Liver (tissue), 9 donors: ENCODE data around the gene IL31RA. TPM values are rescaled to one million over a fixed set of nuclear protein-coding genes. Genes with fewer than 3 reads are reported as not detected.

Experiments used
- DNase-seq: peaks from one replicate; pipeline ENCODE4 v3.0.0-alpha.2; 2017; ENCODE audit warnings: low spot score
- H3K27ac ChIP-seq, 2 donors: one replicate each; pipeline ENCODE4 v1.7.0; 2013; ENCODE audit warnings: inconsistent platforms in 2 of 2, low read length in 2 of 2, control low read depth in 1 of 2, low read depth in 1 of 2, mild to moderate bottlenecking in 1 of 2
- H3K27me3 ChIP-seq, 4 donors: one replicate each; pipeline versions ENCODE4 v1.6.1 to v1.7.0; 2013; ENCODE audit warnings: low read length in 3 of 4, inconsistent platforms in 1 of 4, mild to moderate bottlenecking in 1 of 4, moderate library complexity in 1 of 4; ENCODE audit not compliant: control insufficient read depth in 4 of 4, insufficient read depth in 4 of 4
- H3K36me3 ChIP-seq, 4 donors: one replicate each; pipeline versions ENCODE4 v1.6.1 to v1.7.0; 2013; ENCODE audit warnings: low read length in 3 of 4, mild to moderate bottlenecking in 3 of 4, low read depth in 1 of 4, moderate library complexity in 1 of 4; ENCODE audit not compliant: control insufficient read depth in 4 of 4, insufficient read depth in 3 of 4
- H3K4me1 ChIP-seq, 4 donors: one replicate each; pipeline versions ENCODE4 v1.6.1 to v1.7.0; 2013; ENCODE audit warnings: low read length in 3 of 4, mild to moderate bottlenecking in 3 of 4, moderate library complexity in 1 of 4; ENCODE audit not compliant: control insufficient read depth in 4 of 4, insufficient read depth in 4 of 4
- H3K4me3 ChIP-seq, 3 donors: one replicate each; pipeline versions ENCODE4 v1.6.1 to v1.7.0; 2013; ENCODE audit warnings: low read length in 3 of 3, control low read depth in 1 of 3, low read depth in 1 of 3, mild to moderate bottlenecking in 1 of 3
- H3K9ac ChIP-seq, 2 donors: one replicate each; pipeline ENCODE4 v1.7.0; 2013; ENCODE audit warnings: low read length in 2 of 2, mild to moderate bottlenecking in 2 of 2, moderate library complexity in 2 of 2, control low read depth in 1 of 2, low read depth in 1 of 2
- H3K9me3 ChIP-seq, 4 donors: one replicate each; pipeline versions ENCODE4 v1.6.1 to v1.7.0; 2013; ENCODE audit warnings: low read length in 3 of 4; ENCODE audit not compliant: control insufficient read depth in 4 of 4
- EGR1 ChIP-seq, 2 donors: IDR thresholded peaks; 2 replicates each; pipeline ENCODE4 v1.6.1; 2016 to 2018; ENCODE audit warnings: antibody characterized with exemption in 2 of 2, low read depth in 2 of 2
- FOXA1 ChIP-seq: IDR thresholded peaks from 2 replicates; pipeline ENCODE4 v1.6.1; 2016; ENCODE audit warnings: antibody characterized with exemption
- FOXA2 ChIP-seq: IDR thresholded peaks from 2 replicates; pipeline ENCODE4 v1.6.1; 2016; ENCODE audit warnings: antibody characterized with exemption
- HNF4A ChIP-seq, 2 donors: conservative IDR thresholded peaks; 2 replicates each; pipeline ENCODE4 v1.6.1; 2016; ENCODE audit warnings: antibody characterized with exemption in 2 of 2, mild to moderate bottlenecking in 2 of 2
- HNF4G ChIP-seq: IDR thresholded peaks from 2 replicates; pipeline ENCODE4 v1.6.1; 2016; ENCODE audit warnings: antibody characterized with exemption
- JUND ChIP-seq, 2 donors: IDR thresholded peaks; 2 replicates each; pipeline ENCODE4 v1.6.1; 2016; ENCODE audit warnings: antibody characterized with exemption in 2 of 2
- MAX ChIP-seq: IDR thresholded peaks from 2 replicates; pipeline ENCODE4 v1.6.1; 2016; ENCODE audit warnings: antibody characterized with exemption
- NR2F2 ChIP-seq: IDR thresholded peaks from 2 replicates; pipeline ENCODE4 v1.6.1; 2016; ENCODE audit warnings: antibody characterized with exemption
- RAD21 ChIP-seq, 2 donors: IDR thresholded peaks; 2 replicates each; pipeline ENCODE4 v1.6.1; 2016; ENCODE audit warnings: antibody characterized with exemption in 2 of 2, mild to moderate bottlenecking in 2 of 2
- RXRA ChIP-seq, 2 donors: IDR thresholded peaks; 2 replicates each; pipeline ENCODE4 v1.6.1; 2017 to 2018; ENCODE audit warnings: antibody characterized with exemption in 2 of 2, mild to moderate bottlenecking in 1 of 2
- SP1 ChIP-seq: IDR thresholded peaks from 2 replicates; pipeline ENCODE4 v1.6.1; 2018; ENCODE audit warnings: antibody characterized with exemption, mild to moderate bottlenecking
- WGBS: extraction: QIAGEN DNeasy Blood & Tissue Kit; methylation state at CpG from one replicate; pipeline ENCODE4 v1.1.7; 2013; 5-methylcytosine and 5-hydroxymethylcytosine counted together
- polyA plus RNA-seq, 2 donors: library from polyadenylated mRNA; stranded (reverse) in 1 of 2; unstranded in 1 of 2; fragments of 200-250 nt in 1 of 2; fragments of >200 nt in 1 of 2; fragmentation: Nextera tagmentation in 1 of 2; extraction: Ambion mirVana in 1 of 2; gene quantifications; one replicate each; pipeline versions ENCODE4 v1.2.1 to v1.2.3, GENCODE V29; 2013 to 2015
- total RNA-seq, 2 donors: library from RNA; depleted of rRNA; stranded (reverse); fragments of >200 nt; gene quantifications; one replicate each; pipeline ENCODE4 v1.2.3, GENCODE V29; 2014
- TF ChIP-seq, protein P1 (sequence below): IDR thresholded peaks from 2 replicates; pipeline ENCODE4 v1.6.1; 2016; ENCODE audit warnings: antibody characterized with exemption
- TF ChIP-seq, protein P2 (sequence below): IDR thresholded peaks from 2 replicates; pipeline ENCODE4 v1.6.1; 2016; ENCODE audit warnings: antibody characterized with exemption
- TF ChIP-seq, protein P3 (sequence below): IDR thresholded peaks from 2 replicates; pipeline ENCODE4 v1.6.1; 2016; ENCODE audit warnings: antibody characterized with exemption, mild to moderate bottlenecking
- donor health status: healthy.
- donor health status: healthy.
- donor health status: healthy.
- donor health status: healthy.
- donor health status: healthy.

IL31RA gene
- total and polyA plus RNA-seq, 4 donors, result not detected

- no peak for TF ChIP-seq MAX
- TF ChIP-seq RXRA (IDR thresholded peaks at IDR 0.05), result no peak
- TF ChIP-seq FOXA2, result no peak
- no peak for TF ChIP-seq NR2F2
- TF ChIP-seq, protein P1, sequence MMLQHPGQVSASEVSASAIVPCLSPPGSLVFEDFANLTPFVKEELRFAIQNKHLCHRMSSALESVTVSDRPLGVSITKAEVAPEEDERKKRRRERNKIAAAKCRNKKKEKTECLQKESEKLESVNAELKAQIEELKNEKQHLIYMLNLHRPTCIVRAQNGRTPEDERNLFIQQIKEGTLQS, result no peak
- TF ChIP-seq FOXA1, result no peak
Measured at GRCh38 chr5:55913466-55914413, 62.6 kb downstream of the IL31RA start (continued).

GRCh38 chr5:55914971-55915370 is 63.8 kb downstream of the IL31RA start:
- no peak for TF ChIP-seq RXRA (IDR thresholded peaks at IDR 0.05)
- TF ChIP-seq SP1, result no peak
- no peak overlapping the region for H3K9ac ChIP-seq
- H3K4me3 ChIP-seq, result no peak overlapping the region
- no peak for DNase-seq
- no peaks in the 10 kb centered on the region for H3K9me3 ChIP-seq
- no peak overlapping the region for H3K27ac ChIP-seq
- no peaks in the 10 kb centered on the region for H3K27me3 ChIP-seq
- 97% methylated on average over 2 of the region's 2 CpGs for WGBS
- H3K36me3 ChIP-seq, result no peaks in the 10 kb centered on the region
- H3K4me1 ChIP-seq, result no peaks in the 10 kb centered on the region

DNA sequence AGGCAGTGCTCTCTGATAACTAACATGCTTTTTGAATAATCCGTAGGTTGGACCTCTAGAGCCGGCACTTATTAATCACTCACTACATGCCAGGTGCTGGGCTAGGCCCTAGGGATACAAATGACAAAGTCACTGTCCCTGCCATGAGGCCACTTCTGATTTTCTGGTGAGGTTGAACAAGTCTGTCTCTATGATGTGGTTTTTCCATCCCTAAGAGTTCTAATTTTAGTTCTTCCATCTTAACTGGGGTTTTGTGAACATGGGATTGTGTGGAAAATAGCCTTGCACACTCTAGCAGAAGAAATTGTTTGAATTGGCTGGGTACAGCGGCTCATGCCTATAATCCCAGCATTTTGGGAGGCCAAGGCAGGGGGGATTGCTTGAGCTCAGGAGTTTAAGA is 64.6 kb downstream of the IL31RA start:
- Histone ChIP-seq H3K4me3 (no peak overlapping the region), H3K27ac (no peak overlapping the region), H3K4me1 (no peaks in the 10 kb centered on the region), H3K9ac (no peak overlapping the region), H3K9me3 (no peaks in the 10 kb centered on the region), H3K36me3 (no peaks in the 10 kb centered on the region), H3K27me3 (no peaks in the 10 kb centered on the region)
- no peak for TF ChIP-seq HNF4G
- no peak for TF ChIP-seq HNF4A (conservative IDR thresholded peaks at IDR 0.05)
- no peak for TF ChIP-seq RAD21 (IDR thresholded peaks at IDR 0.05)
- TF ChIP-seq, protein P2, sequence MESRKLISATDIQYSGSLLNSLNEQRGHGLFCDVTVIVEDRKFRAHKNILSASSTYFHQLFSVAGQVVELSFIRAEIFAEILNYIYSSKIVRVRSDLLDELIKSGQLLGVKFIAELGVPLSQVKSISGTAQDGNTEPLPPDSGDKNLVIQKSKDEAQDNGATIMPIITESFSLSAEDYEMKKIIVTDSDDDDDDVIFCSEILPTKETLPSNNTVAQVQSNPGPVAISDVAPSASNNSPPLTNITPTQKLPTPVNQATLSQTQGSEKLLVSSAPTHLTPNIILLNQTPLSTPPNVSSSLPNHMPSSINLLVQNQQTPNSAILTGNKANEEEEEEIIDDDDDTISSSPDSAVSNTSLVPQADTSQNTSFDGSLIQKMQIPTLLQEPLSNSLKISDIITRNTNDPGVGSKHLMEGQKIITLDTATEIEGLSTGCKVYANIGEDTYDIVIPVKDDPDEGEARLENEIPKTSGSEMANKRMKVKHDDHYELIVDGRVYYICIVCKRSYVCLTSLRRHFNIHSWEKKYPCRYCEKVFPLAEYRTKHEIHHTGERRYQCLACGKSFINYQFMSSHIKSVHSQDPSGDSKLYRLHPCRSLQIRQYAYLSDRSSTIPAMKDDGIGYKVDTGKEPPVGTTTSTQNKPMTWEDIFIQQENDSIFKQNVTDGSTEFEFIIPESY, result no peak
- TF ChIP-seq JUND (IDR thresholded peaks at IDR 0.05), result no peak
- TF ChIP-seq NR2F2, result no peak
- no peak for TF ChIP-seq EGR1 (IDR thresholded peaks at IDR 0.05; ENCODE audit: low read depth in 2 of 2)
- TF ChIP-seq, protein P3, sequence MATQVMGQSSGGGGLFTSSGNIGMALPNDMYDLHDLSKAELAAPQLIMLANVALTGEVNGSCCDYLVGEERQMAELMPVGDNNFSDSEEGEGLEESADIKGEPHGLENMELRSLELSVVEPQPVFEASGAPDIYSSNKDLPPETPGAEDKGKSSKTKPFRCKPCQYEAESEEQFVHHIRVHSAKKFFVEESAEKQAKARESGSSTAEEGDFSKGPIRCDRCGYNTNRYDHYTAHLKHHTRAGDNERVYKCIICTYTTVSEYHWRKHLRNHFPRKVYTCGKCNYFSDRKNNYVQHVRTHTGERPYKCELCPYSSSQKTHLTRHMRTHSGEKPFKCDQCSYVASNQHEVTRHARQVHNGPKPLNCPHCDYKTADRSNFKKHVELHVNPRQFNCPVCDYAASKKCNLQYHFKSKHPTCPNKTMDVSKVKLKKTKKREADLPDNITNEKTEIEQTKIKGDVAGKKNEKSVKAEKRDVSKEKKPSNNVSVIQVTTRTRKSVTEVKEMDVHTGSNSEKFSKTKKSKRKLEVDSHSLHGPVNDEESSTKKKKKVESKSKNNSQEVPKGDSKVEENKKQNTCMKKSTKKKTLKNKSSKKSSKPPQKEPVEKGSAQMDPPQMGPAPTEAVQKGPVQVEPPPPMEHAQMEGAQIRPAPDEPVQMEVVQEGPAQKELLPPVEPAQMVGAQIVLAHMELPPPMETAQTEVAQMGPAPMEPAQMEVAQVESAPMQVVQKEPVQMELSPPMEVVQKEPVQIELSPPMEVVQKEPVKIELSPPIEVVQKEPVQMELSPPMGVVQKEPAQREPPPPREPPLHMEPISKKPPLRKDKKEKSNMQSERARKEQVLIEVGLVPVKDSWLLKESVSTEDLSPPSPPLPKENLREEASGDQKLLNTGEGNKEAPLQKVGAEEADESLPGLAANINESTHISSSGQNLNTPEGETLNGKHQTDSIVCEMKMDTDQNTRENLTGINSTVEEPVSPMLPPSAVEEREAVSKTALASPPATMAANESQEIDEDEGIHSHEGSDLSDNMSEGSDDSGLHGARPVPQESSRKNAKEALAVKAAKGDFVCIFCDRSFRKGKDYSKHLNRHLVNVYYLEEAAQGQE, result no peak
- WGBS, result 95% methylated on average over 3 of the region's 3 CpGs
- DNase-seq, result no peak
